Trophoblast cell (in vitro differentiated cells and primary cell): ENCODE results near the gene BLVRB.
"Not testable (repeated sequence)": the region's sequence is repeated elsewhere in the genome, so short reads cannot be mapped to it uniquely, and the experiment has no call there.

Experiments
- DNase-seq, 2 donors: peaks; one replicate each; pipeline ENCODE4 v3.0.0-alpha.2; 2016
- H2AFZ ChIP-seq: 2 replicates; pipeline ENCODE4 v1.6.1; 2013; ENCODE audit warnings: low read length, moderate library complexity, mild to moderate bottlenecking; ENCODE audit not compliant: insufficient read depth, poor library complexity
- H2AK5ac ChIP-seq: 2 replicates; pipeline ENCODE4 v1.6.1; 2013; ENCODE audit warnings: mild to moderate bottlenecking, low read length
- H2BK120ac ChIP-seq: 2 replicates; pipeline ENCODE4 v1.6.1; 2013; ENCODE audit warnings: low read length, mild to moderate bottlenecking, moderate library complexity; ENCODE audit not compliant: insufficient read depth, poor library complexity
- H2BK12ac ChIP-seq: 2 replicates; pipeline ENCODE4 v1.6.1; 2013; ENCODE audit warnings: mild to moderate bottlenecking, low read length, moderate library complexity
- H2BK5ac ChIP-seq: 2 replicates; pipeline ENCODE4 v1.6.1; 2013; ENCODE audit warnings: low read length, low read depth, moderate library complexity, mild to moderate bottlenecking; ENCODE audit not compliant: poor library complexity
- H3K14ac ChIP-seq: 2 replicates; pipeline ENCODE4 v1.6.1; 2013; ENCODE audit warnings: mild to moderate bottlenecking, low read length
- H3K18ac ChIP-seq: 2 replicates; pipeline ENCODE4 v1.6.1; 2013; ENCODE audit warnings: mild to moderate bottlenecking, low read length
- H3K23ac ChIP-seq: 2 replicates; pipeline ENCODE4 v1.6.1; 2013; ENCODE audit warnings: low read length
- H3K27ac ChIP-seq: 2 replicates; pipeline ENCODE4 v1.5.1; 2013; ENCODE audit warnings: low read depth, mild to moderate bottlenecking, inconsistent platforms, low read length, moderate library complexity
- H3K27me3 ChIP-seq: 2 replicates; pipeline ENCODE4 v1.6.1; 2013; ENCODE audit warnings: inconsistent platforms, mild to moderate bottlenecking, low read length, moderate library complexity; ENCODE audit not compliant: insufficient read depth
- H3K36me3 ChIP-seq, 2 experiments: 1 replicate in 1 of 2; 2 replicates in 1 of 2; pipeline ENCODE4 v1.6.1; 2013; ENCODE audit warnings: low read length in 2 of 2, mild to moderate bottlenecking in 2 of 2, moderate library complexity in 1 of 2; ENCODE audit not compliant: insufficient read depth in 2 of 2, control insufficient read depth in 1 of 2
- H3K4ac ChIP-seq: 2 replicates; pipeline ENCODE4 v1.6.1; 2013; ENCODE audit warnings: low read depth, mild to moderate bottlenecking, low read length, moderate library complexity
- H3K4me1 ChIP-seq, 2 experiments: 1 replicate in 1 of 2; 2 replicates in 1 of 2; pipeline ENCODE4 v1.6.1; 2013; ENCODE audit warnings: low read length in 2 of 2, mild to moderate bottlenecking in 2 of 2, moderate library complexity in 1 of 2; ENCODE audit not compliant: insufficient read depth in 2 of 2, control insufficient read depth in 1 of 2
- H3K4me2 ChIP-seq: 2 replicates; pipeline ENCODE4 v1.6.1; 2013; ENCODE audit warnings: inconsistent platforms, mild to moderate bottlenecking, low read length, moderate library complexity
- H3K4me3 ChIP-seq: 2 replicates; pipeline ENCODE4 v1.5.1; 2013; ENCODE audit warnings: mild to moderate bottlenecking, low read depth, low read length, inconsistent platforms
- H3K79me1 ChIP-seq: one replicate; pipeline ENCODE4 v1.6.1; 2013; ENCODE audit warnings: low read length
- H3K79me2 ChIP-seq: 2 replicates; pipeline ENCODE4 v1.6.1; 2013; ENCODE audit warnings: low read length, mild to moderate bottlenecking; ENCODE audit not compliant: control insufficient read depth, insufficient read depth, poor library complexity
- H3K9ac ChIP-seq: 2 replicates; pipeline ENCODE4 v1.6.1; 2013; ENCODE audit warnings: mild to moderate bottlenecking, low read length
- H3K9me3 ChIP-seq: 2 replicates; pipeline ENCODE4 v1.6.1; 2013; ENCODE audit warnings: low read depth, mild to moderate bottlenecking, control low read depth, inconsistent platforms, low read length; ENCODE audit not compliant: insufficient read depth
- H4K12ac ChIP-seq: 2 replicates; pipeline ENCODE4 v1.6.1; 2013; ENCODE audit warnings: low read depth, mild to moderate bottlenecking, low read length, moderate library complexity
- H4K8ac ChIP-seq: 2 replicates; pipeline ENCODE4 v1.6.1; 2013; ENCODE audit warnings: low read depth, mild to moderate bottlenecking, low read length, moderate library complexity
- H4K91ac ChIP-seq: one replicate; pipeline ENCODE4 v1.6.1; 2013; ENCODE audit warnings: low read depth, mild to moderate bottlenecking, low read length, moderate library complexity
- WGBS: extraction: QIAGEN DNeasy Blood & Tissue Kit; methylation state at CpG from one replicate; pipeline ENCODE4 v1.1.7; 2013; ENCODE audit warnings: missing lambda C conversion rate; ENCODE audit not compliant: insufficient read length, insufficient coverage; ENCODE audit errors: extremely low coverage; 5-methylcytosine and 5-hydroxymethylcytosine counted together

BLVRB gene

GRCh38 chr19:40457048-40457447, 8.5 kb downstream of the BLVRB start:
- Histone ChIP-seq H3K4me3 (no peak overlapping the region), H4K91ac (no peak overlapping the region), H2BK12ac (no peak overlapping the region), H3K4ac (no peak overlapping the region), H4K12ac (no peak overlapping the region), H3K4me2 (no peak overlapping the region), H2BK5ac (no peak overlapping the region), H3K79me1 (no peaks in the 10 kb centered on the region), H3K27ac (no peak overlapping the region), H3K9me3 (no peaks in the 10 kb centered on the region), H3K36me3 (peaks cover 5% of the 10 kb centered on the region in 2 experiments), H3K18ac (no peak overlapping the region), H3K4me1 (no peaks in the 10 kb centered on the region), H3K79me2 (no peaks in the 10 kb centered on the region), H4K8ac (no peak overlapping the region), H2AK5ac (no peak overlapping the region), H2BK120ac (no peak overlapping the region), H3K27me3 (no peaks in the 10 kb centered on the region), H3K23ac (no peak overlapping the region), H3K14ac (no peak overlapping the region), H2AFZ (no peak overlapping the region), H3K9ac (no peak overlapping the region)
- no peak for DNase-seq
- WGBS, result no CpG with 5 or more reads among the region's 5 CpGs

- H3K27me3 ChIP-seq, H3K79me2 ChIP-seq, H3K23ac ChIP-seq, H3K79me1 ChIP-seq, H4K8ac ChIP-seq, H3K9me3 ChIP-seq, H3K36me3 ChIP-seq, H3K4me2 ChIP-seq, H2BK5ac ChIP-seq, H3K4me3 ChIP-seq, H3K4me1 ChIP-seq, H4K12ac ChIP-seq, H3K4ac ChIP-seq, H3K18ac ChIP-seq, H2AFZ ChIP-seq, H2AK5ac ChIP-seq, H3K9ac ChIP-seq, H2BK120ac ChIP-seq, H3K14ac ChIP-seq, H3K27ac ChIP-seq, H4K91ac ChIP-seq, H2BK12ac ChIP-seq: not testable (repeated sequence)
- no CpG with 5 or more reads among the region's 6 CpGs for WGBS
- DNase-seq, result peak; percentile 52 to 72
These were observed 11.6 kb downstream of the BLVRB start for GRCh38 chr19:40453943-40454342.

- no peak overlapping the region for H2BK120ac ChIP-seq
- H4K8ac ChIP-seq, result no peak overlapping the region
- no peak overlapping the region for H4K91ac ChIP-seq
- peaks cover 5 to 7% of the 10 kb centered on the region in 2 experiments for H3K36me3 ChIP-seq
- no peak overlapping the region for H3K4me2 ChIP-seq
- no peaks in the 10 kb centered on the region for H3K79me1 ChIP-seq
- no peak overlapping the region for H2AK5ac ChIP-seq
- H2BK12ac ChIP-seq, result no peak overlapping the region
- H3K9ac ChIP-seq, result no peak overlapping the region
- H3K18ac ChIP-seq, result no peak overlapping the region
- no peak overlapping the region for H3K4me3 ChIP-seq
- no peak overlapping the region for H4K12ac ChIP-seq
- WGBS, result no CpG with 5 or more reads among the region's 5 CpGs
- peak in 1 of 2 donors; percentile 28 for DNase-seq
- no peaks in the 10 kb centered on the region for H3K4me1 ChIP-seq
- no peak overlapping the region for H3K27ac ChIP-seq
- H2BK5ac ChIP-seq, result no peak overlapping the region
- no peak overlapping the region for H3K14ac ChIP-seq
- H3K4ac ChIP-seq, result no peak overlapping the region
- no peaks in the 10 kb centered on the region for H3K27me3 ChIP-seq
- no peaks in the 10 kb centered on the region for H3K79me2 ChIP-seq
- no peaks in the 10 kb centered on the region for H3K9me3 ChIP-seq
- H2AFZ ChIP-seq, result no peak overlapping the region
- H3K23ac ChIP-seq, result no peak overlapping the region
These were observed 12.3 kb downstream of the BLVRB start for GRCh38 chr19:40453151-40453735.

GRCh38 chr19:40452016-40452415, 13.5 kb downstream of the BLVRB start:
- Histone ChIP-seq H4K12ac (no peak overlapping the region), H3K36me3 (peaks cover 5% of the 10 kb centered on the region in 2 experiments), H3K23ac (no peak overlapping the region), H3K27me3 (no peaks in the 10 kb centered on the region), H2BK120ac (no peak overlapping the region), H3K18ac (no peak overlapping the region), H2BK12ac (no peak overlapping the region), H4K8ac (no peak overlapping the region), H3K4me1 (no peaks in the 10 kb centered on the region), H3K9me3 (no peaks in the 10 kb centered on the region), H3K4me2 (no peak overlapping the region), H2BK5ac (no peak overlapping the region), H3K27ac (no peak overlapping the region), H3K4me3 (no peak overlapping the region), H3K4ac (no peak overlapping the region), H3K79me1 (no peaks in the 10 kb centered on the region), H2AFZ (no peak overlapping the region), H2AK5ac (no peak overlapping the region), H3K9ac (peak overlapping the region; percentile 7), H4K91ac (no peak overlapping the region), H3K79me2 (no peaks in the 10 kb centered on the region), H3K14ac (no peak overlapping the region)
- WGBS, result no CpG with 5 or more reads among the region's 5 CpGs
- DNase-seq, result no peak
